GM18499 (cell line): ENCODE results near the gene SGCD.

ENCODE experiments used
- ATAC-seq: cut with Tn5 transposase; IDR thresholded peaks from one replicate; pipeline ENCODE4 v1.9.1; 2021; ENCODE audit warnings: moderate number of reproducible peaks; ENCODE audit not compliant: insufficient read depth, unreplicated experiment

Gene SGCD

DNA sequence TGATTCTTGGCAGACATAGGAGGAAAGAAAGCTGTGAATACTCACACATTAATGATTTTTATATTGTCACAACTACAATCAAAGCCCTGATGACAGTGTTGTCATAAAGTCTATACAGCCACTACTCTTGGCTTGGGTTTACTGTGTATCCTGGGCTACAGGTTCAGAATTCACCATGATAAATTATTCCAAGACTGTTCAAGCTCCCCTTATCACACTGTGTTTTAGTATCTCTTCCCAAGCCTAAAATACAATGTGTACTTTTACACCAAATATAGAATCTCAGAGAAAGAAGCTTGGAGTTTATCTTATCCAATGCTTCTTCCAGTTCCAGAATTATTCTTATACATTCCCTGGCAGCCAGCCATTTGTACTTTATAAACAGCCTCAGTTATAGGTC is 395.4 kb downstream of the SGCD start:
- ATAC-seq = no peak

DNA sequence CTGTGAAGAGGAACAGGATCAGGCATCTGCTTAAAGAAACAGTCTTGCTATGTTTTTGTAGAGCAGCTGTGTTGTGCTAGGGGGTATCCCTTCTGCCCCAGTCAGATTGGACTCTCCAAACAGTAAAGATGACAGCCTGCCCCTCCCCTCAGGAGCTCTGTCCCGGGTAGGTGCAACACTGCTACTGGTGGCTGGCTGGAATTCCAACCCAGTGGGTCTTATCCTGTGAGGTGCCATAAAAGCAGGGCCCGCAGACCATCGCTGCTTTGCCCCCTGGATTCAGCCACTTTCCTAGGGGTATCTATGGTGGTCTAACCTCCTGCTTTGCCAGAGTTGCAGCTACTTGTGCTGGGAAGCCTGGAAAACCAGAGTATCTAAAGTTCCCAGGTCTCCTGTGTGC is 408.5 kb downstream of the SGCD start:
- ATAC-seq = no peak

DNA sequence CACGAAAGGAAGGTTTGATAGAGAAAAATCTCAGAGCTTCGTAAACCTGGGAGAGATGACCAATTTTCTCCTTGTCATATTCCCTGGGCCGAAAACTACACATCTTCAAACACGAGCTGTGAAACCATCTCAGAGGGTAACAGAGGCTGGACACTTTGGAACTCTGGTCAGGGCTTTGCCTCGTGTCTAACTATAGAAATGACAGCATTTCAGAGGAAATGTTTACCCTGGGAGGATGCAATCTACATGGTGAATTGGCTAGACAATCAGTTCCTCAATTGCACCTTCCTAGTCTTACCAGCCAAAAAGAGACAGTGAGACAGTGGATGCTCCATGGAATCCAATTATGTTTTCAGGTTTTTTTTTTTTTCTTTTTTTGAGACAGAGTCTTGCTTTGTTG is 414.6 kb downstream of the SGCD start:
- ATAC-seq = no peak

DNA sequence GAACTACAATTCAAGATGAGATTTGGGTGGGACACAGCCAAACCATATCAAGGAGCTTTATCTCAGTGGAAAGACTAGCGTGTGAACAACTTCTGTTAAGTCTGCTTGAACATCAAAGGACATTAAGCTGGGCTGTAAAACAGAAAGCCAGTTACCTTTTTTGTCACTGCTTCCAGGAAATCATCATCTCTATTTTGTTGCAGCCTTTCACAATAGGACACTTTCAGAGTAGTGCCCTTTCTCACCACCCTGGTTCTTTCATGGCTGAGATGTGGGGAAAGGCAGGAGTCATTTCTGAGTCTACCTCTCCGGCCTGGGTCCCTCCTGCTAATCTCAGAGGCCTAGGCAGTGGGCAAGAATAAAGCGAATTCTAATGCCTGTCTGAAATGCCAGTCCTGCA is 426.9 kb downstream of the SGCD start:
- ATAC-seq = no peak

DNA sequence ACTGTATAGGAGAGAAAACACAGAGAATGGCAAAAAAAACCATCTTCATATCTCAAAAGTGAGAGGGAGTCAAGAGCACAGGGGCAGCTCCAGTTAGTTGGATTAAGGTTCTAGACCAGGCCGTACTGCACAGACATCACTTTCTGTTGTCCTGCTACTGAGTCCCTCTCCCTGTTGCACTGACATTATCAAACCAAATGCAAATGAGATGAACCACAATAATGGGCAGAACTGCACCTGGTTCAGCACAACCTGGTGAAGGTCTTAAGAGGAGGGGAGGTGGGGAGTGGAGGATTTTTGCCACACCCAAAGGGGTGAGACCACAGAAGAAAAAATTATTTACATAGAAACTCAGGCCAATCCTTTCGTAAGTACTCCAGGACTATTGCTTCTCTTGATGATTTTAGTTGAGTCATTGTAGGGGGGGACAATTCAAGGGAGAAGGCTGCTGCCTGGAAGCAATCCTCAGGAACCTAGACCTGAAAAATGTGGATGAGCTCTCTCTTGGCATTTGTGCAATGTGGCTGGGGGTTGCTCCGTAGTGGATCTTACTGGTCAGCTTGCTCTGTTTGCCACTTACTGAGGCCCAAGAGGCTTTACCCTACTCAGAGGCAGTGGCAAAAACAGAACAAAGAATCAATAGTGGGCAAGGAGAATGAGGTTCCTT is 428.6 kb downstream of the SGCD start:
- ATAC-seq = no peak

DNA sequence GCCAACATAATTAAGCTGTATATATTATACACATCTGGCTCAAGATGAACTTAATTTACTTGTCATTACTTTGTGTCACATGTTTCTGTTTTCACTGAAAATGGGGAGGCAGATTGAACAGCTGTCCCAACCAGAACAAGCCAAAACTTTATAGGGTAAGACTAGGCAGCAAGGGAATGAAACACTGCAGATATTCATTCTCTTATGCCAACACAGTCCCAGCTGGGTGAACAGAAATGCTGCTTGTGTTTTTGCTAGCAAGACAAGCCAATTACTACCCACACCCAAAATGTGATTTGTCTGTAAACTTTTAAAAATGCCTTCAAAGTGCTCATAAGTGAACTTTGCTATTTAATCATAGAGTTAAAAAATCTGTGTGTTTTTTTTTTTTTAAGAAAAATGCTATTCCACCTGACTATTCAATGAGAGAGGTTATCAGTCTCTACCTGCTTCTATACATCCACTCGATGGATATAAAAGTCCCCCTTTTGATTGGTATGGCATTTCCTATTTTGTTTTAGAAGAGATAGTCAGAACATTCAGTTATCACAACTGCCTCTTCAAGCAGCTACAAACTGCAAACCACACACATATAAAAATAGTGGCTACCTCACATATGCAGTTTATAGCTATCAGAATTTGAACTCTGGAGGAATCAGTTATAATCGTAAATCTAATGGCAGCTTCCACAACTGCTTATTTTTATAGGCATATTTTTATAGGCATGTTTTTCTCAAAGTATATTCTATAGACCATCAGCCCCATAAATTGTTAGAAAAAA is 431.2 kb downstream of the SGCD start:
- ATAC-seq = no peak

DNA sequence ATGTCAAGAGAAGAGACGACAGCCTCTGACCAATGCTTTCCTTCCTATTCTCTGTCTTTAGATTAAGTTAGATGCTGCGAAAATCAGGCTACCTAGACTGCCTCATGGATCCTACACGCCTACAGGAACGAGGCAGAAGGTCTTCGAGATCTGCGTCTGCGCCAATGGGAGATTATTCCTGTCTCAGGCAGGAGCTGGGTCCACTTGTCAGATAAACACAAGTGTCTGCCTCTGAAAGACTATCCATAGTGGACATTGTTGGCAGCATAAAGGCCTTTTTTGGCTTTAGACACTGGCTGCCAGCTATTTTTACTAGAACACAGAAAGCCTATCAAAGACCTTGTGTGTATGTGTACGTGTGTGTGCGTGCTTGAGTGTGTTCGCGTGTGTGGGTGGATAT is 432.2 kb downstream of the SGCD start:
- ATAC-seq = no peak

DNA sequence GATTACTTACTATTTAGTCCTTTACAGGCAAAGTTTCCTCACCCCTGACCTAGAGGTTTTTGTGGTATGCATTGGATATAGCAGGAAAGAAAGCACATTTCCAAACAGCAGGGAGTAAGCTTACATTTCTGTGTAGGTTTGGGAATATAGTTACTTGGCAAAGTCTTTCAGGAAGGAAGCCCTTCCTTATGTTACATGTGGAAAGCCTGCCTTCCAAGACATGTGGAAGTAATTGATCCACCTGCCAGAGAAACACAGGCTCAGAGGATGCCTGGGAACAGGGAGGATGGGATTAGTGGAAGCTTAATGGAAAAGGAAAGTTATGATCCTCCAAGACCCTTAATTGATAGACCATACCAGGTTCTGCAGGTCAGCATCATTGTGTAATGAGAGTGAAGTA is 435.8 kb downstream of the SGCD start:
- ATAC-seq = no peak

DNA sequence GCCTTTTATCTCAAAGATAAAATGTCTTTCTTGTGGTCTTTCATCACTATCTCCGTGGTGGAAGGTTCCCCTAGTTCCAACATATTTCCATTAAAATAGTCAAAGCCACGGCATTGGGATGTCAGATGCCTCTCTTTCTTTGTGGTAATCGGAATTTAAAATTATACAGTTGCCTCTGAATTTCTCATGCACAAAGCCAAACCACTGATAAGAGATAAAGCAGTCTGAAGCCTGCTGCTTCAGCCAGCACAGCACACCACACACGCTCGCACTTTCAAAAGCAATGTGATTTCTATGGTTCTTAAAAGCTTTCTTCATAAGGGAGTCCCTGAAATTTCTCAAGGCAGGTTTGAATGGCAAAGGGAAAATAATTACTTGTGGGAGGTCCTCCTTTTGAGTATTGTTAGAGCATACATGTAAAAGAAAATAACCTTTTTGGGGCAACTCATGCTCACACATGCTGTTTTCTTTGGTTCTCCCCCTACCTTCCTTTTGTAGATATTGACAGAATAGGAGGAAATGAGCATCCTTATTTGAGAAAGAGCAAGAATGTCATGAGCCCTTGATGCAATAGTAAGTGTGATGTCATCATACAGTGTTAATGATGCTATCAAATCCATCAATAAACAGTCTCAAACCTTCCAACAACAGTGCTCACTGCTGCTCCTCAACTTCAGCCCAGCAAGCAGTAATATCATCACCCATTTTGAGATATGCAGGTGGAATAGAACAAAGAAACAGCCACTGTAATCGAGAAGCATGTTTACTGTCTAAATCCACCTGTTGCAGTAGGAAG is 437.4 kb downstream of the SGCD start:
- ATAC-seq = no peak

DNA sequence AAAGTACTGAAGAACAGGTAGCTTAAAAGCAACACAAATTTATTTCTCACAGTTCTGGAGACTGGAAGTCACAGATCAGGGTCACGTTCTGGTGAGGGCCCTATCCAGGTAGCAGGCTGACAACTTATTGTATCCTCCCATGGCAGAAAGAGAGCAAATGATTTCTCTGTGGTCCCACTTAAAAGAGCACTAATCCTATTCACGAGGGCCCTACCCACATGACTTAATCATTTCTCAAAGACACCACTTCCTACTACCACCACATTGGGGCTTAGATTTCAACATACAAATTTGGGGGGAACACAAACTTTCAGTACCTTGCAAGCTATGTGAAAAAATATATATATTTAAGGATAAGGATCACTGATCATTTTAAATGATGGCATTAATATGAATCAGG is 447.3 kb downstream of the SGCD start:
- no peak for ATAC-seq

DNA sequence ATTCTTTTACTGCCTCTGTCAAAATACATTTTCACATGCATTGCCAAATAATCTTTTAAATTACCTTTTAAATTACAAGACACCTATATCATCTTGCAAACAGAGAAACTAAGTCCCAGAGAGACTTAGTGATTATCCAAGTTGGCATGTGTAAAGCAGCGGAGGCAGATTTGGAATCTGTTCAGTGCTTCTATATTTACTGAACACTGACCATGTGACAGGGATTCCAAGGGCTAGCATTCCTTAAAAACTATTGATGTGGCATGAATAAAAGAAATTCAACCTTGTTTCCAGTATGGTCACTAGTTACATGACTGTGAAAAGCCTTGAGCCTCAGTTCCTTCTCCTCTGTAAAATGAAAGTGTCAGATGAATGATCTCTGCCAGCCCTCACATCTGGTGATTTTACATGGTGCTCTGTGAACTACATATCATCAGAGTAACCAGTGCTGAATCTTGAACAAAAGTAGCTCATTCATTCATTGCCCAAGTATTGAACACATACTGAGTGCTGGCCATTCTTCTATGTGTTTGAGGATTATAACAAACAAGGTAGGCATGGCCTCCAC is 451.3 kb downstream of the SGCD start:
- ATAC-seq = no peak

DNA sequence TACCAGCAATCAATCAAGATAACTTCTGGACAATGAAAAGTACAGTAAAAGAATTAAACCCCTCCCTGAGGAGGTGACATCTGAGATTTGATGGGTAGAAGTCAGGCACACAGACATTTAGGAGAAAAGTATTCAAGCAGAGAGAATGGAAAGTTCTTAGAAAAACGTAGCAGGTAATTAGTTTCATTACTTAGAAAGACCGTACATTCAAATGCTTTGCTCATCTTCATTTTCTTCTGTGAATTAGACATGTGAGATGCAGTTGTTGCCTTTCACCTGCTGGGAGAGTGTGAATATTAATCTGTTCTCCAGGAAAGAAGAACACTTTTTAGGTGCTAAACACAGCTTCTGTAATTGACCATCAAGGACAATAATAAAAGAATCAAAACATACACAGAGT is 451.8 kb downstream of the SGCD start:
- no peak for ATAC-seq

DNA sequence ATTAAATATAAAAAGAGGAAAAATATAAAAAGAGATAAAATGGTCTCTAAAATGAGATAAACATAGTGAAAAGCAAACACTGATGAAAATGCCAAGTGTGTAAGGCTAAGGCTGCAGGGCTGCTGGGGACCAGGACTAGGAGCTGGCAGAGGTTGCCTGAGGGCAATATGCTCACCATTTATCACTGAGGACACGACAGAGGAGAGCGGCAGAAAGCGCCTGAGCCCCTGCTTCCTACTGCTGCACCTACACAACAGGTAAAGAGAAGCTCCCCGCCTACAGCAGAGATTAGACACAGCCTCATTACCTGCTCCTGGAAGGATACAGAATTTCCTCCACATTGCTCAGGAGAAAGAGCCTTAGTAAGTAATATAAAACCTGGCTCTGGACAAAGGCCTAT is 452.5 kb downstream of the SGCD start:
- ATAC-seq = no peak

DNA sequence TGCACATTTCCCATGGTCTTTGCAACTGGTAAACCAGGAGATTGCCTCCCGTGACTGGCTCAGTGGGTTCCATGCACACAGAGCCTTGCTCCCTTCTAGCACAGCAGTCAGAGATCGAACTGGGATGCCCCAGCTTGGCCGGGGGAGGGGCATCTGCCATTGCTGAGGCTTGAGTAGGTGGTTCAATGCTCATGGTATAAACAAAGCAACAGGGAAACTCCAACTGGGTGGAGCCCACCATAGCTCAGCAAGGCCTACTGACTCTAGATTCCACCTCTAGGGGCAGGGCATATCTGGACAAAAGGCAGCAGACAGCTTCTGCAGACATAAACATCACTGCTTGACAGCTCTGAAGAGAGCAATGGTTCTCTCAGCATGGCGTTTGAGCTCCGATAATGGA is 456.1 kb downstream of the SGCD start:
- ATAC-seq = no peak

DNA sequence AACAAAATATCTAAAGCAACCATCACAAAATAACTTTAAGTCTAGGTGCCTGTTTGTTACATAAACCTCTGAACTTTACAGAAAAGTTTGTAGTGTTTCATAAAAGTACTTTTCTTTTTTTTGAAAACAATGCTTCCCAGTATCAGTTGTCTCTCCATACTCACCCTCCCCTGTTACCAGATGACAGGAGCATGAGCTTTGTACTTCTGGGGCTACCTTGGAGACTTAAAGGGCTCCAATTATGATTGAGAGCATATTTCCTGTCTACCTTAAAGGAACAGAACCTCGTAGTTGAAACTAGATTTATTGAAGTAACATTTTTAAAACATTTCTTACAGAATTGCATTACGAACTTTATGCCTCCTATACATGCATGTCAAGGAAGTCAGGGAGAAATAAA is 467.7 kb downstream of the SGCD start:
- ATAC-seq = no peak

DNA sequence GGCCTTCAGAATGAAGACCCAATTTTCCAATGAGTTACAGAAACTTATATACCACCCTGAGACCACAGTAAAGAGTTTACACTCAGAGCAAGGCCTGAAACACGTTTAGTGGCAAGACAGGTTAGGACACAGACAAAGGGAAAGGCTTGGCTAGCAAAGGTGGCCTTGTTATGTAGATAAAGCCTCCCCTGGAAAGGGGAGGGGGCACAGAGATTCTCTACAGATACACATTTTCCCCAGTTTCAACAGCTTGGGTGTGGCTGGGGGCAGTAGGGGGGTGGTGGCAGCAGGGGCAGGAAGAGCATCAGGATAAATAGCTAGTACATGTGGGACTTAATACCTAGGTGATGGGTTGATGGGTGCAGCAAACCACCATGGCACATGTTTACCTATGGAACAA is 471.2 kb downstream of the SGCD start:
- ATAC-seq = no peak

DNA sequence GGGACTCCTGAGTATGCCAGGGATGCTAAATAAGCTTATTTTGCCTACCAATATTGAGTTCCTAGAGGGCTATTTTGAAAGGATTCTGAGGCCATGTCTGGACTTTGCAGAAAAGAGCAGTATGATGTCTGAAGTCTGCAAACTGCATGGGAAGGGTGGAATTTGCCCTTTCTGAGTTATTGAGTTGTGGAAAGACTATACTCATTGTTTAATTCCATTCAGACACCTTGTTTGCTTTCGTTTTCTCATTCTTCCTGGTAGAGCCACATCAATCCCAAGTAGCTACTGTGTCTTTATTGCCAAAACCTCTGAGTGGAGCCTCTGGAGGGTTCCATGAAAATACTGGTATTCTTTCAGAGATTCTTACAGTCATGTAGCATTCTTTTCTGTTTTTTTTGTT is 472.2 kb downstream of the SGCD start:
- no peak for ATAC-seq

DNA sequence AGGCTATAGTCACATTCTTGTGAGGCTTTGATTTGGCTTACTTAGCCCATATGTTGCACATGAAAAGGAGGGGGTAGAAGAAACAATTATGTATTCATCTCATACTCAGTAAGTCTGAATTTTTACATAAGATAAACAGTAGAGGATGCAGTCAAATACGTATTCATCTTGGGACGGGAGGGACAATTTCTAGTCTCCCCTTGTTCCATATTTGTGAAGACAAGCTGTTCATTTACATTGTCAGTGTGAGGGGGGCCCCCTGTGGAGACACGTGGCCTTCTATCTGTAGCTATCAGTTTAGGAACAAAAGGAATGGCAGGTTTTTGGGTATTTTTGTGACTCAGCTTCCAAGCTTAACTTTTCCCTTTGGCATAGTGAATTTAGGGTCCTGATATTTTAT is 474.0 kb downstream of the SGCD start:
- no peak for ATAC-seq

DNA sequence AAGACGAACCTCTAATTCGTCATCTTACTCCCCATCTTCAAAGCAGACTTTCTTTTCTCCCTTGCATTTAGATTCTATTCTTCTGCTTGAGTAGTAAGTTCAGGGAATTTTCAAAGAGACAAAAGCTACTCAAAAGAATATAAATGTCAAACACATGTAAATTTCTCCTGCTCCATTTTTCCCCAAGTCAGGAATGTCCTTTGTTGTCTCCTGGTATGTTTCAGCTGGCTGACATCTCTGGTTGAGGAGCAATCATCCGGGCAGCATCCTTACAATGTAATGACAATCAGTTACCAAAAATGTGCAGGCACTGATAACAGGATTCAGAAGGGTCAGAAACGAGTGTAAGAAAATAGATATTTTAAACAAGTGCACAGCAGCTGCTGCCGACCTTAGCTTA is 475.5 kb downstream of the SGCD start:
- ATAC-seq = no peak

DNA sequence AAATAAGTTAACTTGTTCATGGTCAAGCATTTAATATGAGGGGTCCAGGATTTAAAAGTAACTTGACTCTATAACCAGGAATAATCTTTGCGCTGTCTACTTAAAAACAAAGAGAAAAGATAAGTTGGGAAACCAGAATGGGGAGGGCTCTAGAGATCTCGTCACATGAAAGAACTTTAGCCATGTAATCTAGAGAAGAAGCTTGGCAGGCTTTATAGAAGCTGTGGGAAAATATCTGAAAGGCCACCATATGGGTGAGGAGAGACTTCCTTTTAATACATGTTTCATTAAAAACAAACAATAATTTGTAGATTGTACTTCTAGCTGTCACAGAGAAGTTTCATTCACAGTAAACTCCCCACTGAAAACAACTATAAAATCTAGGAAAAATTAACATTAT is 476.4 kb downstream of the SGCD start:
- ATAC-seq = no peak

DNA sequence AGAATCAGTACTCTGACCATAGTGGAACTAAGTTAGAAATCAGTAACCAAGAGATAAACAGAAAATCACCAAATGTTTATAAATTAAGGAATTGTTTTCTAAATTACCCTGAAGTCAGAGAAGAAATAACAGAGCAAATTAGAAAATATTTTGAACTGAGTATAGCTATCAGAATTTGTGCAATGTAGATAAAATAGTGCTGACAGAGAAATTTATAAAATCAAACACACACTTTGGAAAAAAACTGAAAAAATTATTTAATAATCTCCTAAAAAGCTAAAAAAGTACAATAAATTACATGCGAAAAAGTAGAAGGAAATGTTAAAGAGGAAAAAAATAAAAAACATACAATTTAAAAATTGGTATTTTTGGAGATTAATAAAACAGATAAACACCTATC is 486.0 kb downstream of the SGCD start:
- ATAC-seq = no peak
